Neural cell (in vitro differentiated cells): Measurements from ENCODE around the gene ATF7. TPM values are rescaled to one million over a fixed set of nuclear protein-coding genes. Genes with fewer than 3 reads are reported as not detected.

Source experiments
- H2AFZ ChIP-seq: fragments of 200-600, 300-800 bp; sonication (generic), shearing (Covaris generic); 2 replicates; pipeline ENCODE4 v1.6.0; 2014; ENCODE audit warnings: low read depth, mild to moderate bottlenecking, antibody characterized with exemption, low read length, moderate library complexity
- H3F3A ChIP-seq: fragments of 200-600 bp; shearing (Covaris generic); 2 replicates; pipeline ENCODE4 v1.6.1; 2016; ENCODE audit warnings: mild to moderate bottlenecking, moderate library complexity, mixed read lengths, antibody characterized with exemption, low read length; ENCODE audit not compliant: insufficient read depth, poor library complexity, severe bottlenecking
- H3K27ac ChIP-seq: fragments of 200-600, 300-800 bp; sonication (generic), shearing (Covaris generic); 2 replicates; pipeline ENCODE4 v1.5.1; 2014; ENCODE audit warnings: mild to moderate bottlenecking, low read length, moderate library complexity
- H3K27me3 ChIP-seq: fragments of 300-800, 200-600 bp; sonication (generic), shearing (Covaris generic); 2 replicates; pipeline ENCODE4 v1.6.0; 2014; ENCODE audit warnings: mild to moderate bottlenecking, low read depth, low read length, moderate library complexity; ENCODE audit not compliant: insufficient read depth
- H3K36me3 ChIP-seq: fragments of 300-800, 200-600 bp; sonication (generic), shearing (Covaris generic); 2 replicates; pipeline ENCODE4 v1.5.1; 2014; ENCODE audit warnings: mild to moderate bottlenecking, antibody characterized with exemption, low read length, moderate library complexity; ENCODE audit not compliant: insufficient read depth
- H3K4me2 ChIP-seq: fragments of 300-800, 200-600 bp; sonication (generic), shearing (Covaris generic); 2 replicates; pipeline ENCODE4 v1.6.0; 2014; ENCODE audit warnings: mild to moderate bottlenecking, low read length
- H3K4me3 ChIP-seq: fragments of 300-800, 200-600 bp; sonication (generic), shearing (Covaris generic); 2 replicates; pipeline ENCODE4 v1.5.1; 2014; ENCODE audit warnings: mild to moderate bottlenecking, low read length, moderate library complexity
- H3K79me2 ChIP-seq: fragments of 200-600 bp; shearing (Covaris generic); replicated peaks from 2 replicates; pipeline ENCODE4 v1.6.0; 2014; ENCODE audit warnings: mild to moderate bottlenecking, low read length, moderate library complexity; ENCODE audit not compliant: insufficient read depth
- H3K9ac ChIP-seq: fragments of 300-800, 200-600 bp; sonication (generic), shearing (Covaris generic); 2 replicates; pipeline ENCODE4 v1.6.1; 2016; ENCODE audit warnings: mild to moderate bottlenecking, low read length, mixed read lengths
- H3K9me2 ChIP-seq: fragments of 200-600 bp; shearing (Covaris generic); 2 replicates; pipeline ENCODE4 v1.6.1; 2016; ENCODE audit warnings: mild to moderate bottlenecking, low read length, mixed read lengths; ENCODE audit not compliant: insufficient read depth
- H3K9me3 ChIP-seq: fragments of 200-600, 300-800 bp; sonication (generic), shearing (Covaris generic); 2 replicates; pipeline ENCODE4 v1.6.1; 2016; ENCODE audit warnings: mild to moderate bottlenecking, mixed run types, low read length, moderate library complexity, mixed read lengths
- H4K20me1 ChIP-seq: fragments of 200-600 bp; shearing (Covaris generic); 2 replicates; pipeline ENCODE4 v1.6.1; 2016; ENCODE audit warnings: mild to moderate bottlenecking, mixed run types; ENCODE audit not compliant: insufficient read depth
- CTCF ChIP-seq: fragments of 450-650 bp; IDR thresholded peaks from 2 replicates; pipeline ENCODE4 v1.5.1; 2014; ENCODE audit warnings: antibody characterized with exemption, mild to moderate bottlenecking, moderate library complexity; ENCODE audit not compliant: poor library complexity, severe bottlenecking
- EP300 ChIP-seq: fragments of 450-650 bp; conservative IDR thresholded peaks from 2 replicates; pipeline ENCODE4 v1.6.1; 2014; ENCODE audit warnings: antibody characterized with exemption, mild to moderate bottlenecking, moderate library complexity; ENCODE audit not compliant: poor library complexity, severe bottlenecking
- EZH2 ChIP-seq: fragments of 200-600, 300-800 bp; shearing (Covaris generic), sonication (generic); IDR thresholded peaks from 2 replicates; pipeline ENCODE4 v1.6.1; 2014; ENCODE audit warnings: antibody characterized with exemption, low read length, borderline replicate concordance, mild to moderate bottlenecking; ENCODE audit not compliant: insufficient read depth, poor library complexity, severe bottlenecking
- MXI1 ChIP-seq: fragments of 450-650 bp; conservative IDR thresholded peaks from 2 replicates; pipeline ENCODE4 v1.6.1; 2014; ENCODE audit warnings: antibody characterized with exemption, mild to moderate bottlenecking; ENCODE audit not compliant: poor library complexity, severe bottlenecking
- POLR2AphosphoS5 ChIP-seq: IDR thresholded peaks from 2 replicates; pipeline ENCODE4 v1.6.1; 2012
- RAD21 ChIP-seq: fragments of 450-650 bp; conservative IDR thresholded peaks from 2 replicates; pipeline ENCODE4 v1.6.1; 2014; ENCODE audit warnings: antibody characterized with exemption, mild to moderate bottlenecking, moderate library complexity
- REST ChIP-seq: IDR thresholded peaks from 2 replicates; pipeline ENCODE4 v1.6.1; 2012; ENCODE audit warnings: borderline replicate concordance
- SMC3 ChIP-seq: fragments of 450-650 bp; conservative IDR thresholded peaks from 2 replicates; pipeline ENCODE4 v1.6.1; 2014; ENCODE audit warnings: antibody characterized with exemption, mild to moderate bottlenecking, moderate library complexity; ENCODE audit not compliant: poor library complexity
- TAF1 ChIP-seq: IDR thresholded peaks from 2 replicates; pipeline ENCODE4 v1.6.1; 2012; ENCODE audit warnings: low read depth
- polyA plus RNA-seq: library from polyadenylated mRNA; depleted of rRNA; stranded (reverse); fragments of >200 nt; gene quantifications from 2 replicates; pipeline ENCODE4 v1.2.3, GENCODE V29; 2014

The ATF7 gene
- polyA plus RNA-seq, 1 donor from 2014 or later: 6.3 TPM

- Histone ChIP-seq H3K9me3 (no peaks in the 10 kb centered on the region), H3K27me3 (no peaks in the 10 kb centered on the region), H3K9me2 (no peaks in the 10 kb centered on the region), H3K79me2 (no peaks in the 10 kb centered on the region), H4K20me1 (no peaks in the 10 kb centered on the region), H2AFZ (no peak overlapping the region), H3K4me3 (no peak overlapping the region), H3K4me2 (no peak overlapping the region), H3K36me3 (no peaks in the 10 kb centered on the region), H3K27ac (no peak overlapping the region), H3K9ac (no peak overlapping the region), H3F3A (no peaks in the 10 kb centered on the region)
- TF ChIP-seq SMC3: no peak
- no peak for TF ChIP-seq EZH2
- TF ChIP-seq TAF1: no peak
- no peak for TF ChIP-seq EP300
Measured at GRCh38 chr12:53513712-53514410, 112.3 kb downstream of the ATF7 start.

DNA sequence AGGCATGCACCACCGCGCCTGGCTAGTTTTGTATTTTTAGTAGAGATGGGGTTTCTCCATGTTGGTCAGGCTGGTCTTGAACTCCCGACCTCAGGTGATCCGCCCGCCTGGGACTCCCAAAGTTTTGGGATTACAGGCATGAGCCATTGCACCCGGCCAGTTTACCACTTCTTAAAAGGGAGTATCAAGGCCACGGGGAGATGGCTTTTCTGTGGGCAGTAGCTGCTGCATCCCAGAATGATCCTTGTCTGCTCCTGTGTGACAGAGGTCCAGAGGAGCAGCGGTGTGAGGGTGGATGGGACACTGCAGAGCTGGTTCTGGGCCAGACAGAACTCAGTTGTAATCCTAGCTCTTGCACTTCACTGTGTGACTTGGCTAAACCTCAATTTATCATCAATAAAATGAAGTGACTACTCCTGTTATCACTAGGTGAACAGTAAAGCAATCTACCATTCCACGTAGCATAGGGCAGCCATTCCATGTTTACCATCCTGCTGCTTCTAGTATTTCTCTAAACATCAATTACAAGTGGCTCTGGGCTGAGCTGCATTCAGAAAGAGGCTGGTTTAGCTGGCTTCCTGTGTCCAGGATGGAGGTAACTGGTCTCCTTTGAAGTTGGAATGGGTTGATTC, 115.9 kb downstream of the ATF7 start:
- no peaks in the 10 kb centered on the region for H3K36me3 ChIP-seq

More for the DNA sequence above, 115.9 kb downstream of the ATF7 start:
- TF ChIP-seq SMC3 (no peak), RAD21 (no peak), TAF1 (no peak), REST (no peak), CTCF (no peak), EP300 (no peak), EZH2 (no peak), POLR2AphosphoS5 (no peak), MXI1 (no peak)
- no peak overlapping the region for H3K4me2 ChIP-seq
- no peaks in the 10 kb centered on the region for H3F3A ChIP-seq
- no peaks in the 10 kb centered on the region for H3K79me2 ChIP-seq
- H3K9me2 ChIP-seq: no peaks in the 10 kb centered on the region
- no peak overlapping the region for H3K27ac ChIP-seq
- no peak overlapping the region for H3K4me3 ChIP-seq
- H3K9ac ChIP-seq: no peak overlapping the region
- H3K9me3 ChIP-seq: no peaks in the 10 kb centered on the region
- H3K27me3 ChIP-seq: no peaks in the 10 kb centered on the region
- no peak overlapping the region for H2AFZ ChIP-seq
- no peaks in the 10 kb centered on the region for H4K20me1 ChIP-seq
